Nucleus accumbens (tissue), 56 donors: ENCODE results near the gene DUSP15.

Source experiments
- DNase-seq, 56 donors: peaks; one replicate each; lab custom pipeline; 2025; lab: John Stamatoyannopoulos, UW

DUSP15 gene

DNA sequence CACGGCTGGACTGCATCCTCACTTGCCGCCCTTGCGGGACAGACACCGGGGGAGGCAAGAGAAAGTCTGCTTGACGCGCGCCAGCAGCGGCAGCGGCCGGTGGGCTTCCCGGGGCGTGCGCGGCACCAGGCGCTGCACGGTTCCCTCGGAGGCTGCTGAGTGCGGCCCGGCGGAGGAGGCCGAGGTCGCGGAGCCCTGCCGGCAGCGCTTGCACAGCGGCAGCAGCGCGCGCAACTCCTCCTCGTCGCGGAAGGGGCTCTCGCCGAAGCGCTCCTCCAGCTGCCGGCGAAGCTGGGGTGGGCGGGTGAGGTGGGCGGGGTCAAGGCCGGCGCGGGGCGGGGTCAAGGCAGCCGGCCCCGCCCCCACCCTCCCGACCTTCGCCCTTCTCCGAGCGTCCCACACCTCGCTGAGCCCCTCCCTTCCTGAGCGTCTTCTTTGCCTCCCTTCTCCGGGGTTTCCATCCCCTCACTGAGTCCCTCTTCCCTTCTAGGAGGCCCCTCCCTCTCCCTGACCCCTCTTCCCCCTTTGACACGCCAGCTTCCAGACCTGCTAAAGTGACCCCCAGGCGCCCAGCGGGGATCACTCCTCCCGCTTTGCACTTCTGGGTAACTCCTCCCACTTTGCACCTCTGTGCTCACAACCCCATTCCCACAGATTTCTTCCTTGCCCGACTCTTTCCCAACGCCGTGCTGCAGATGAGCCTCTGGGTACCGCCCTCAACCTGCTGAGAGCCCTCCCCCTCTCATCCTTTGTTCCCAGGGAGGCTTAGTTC is 8.8 kb downstream of the DUSP15 start:
- peak in 37 of 56 donors; percentile 8 to 78 (median 42) for DNase-seq

DNA sequence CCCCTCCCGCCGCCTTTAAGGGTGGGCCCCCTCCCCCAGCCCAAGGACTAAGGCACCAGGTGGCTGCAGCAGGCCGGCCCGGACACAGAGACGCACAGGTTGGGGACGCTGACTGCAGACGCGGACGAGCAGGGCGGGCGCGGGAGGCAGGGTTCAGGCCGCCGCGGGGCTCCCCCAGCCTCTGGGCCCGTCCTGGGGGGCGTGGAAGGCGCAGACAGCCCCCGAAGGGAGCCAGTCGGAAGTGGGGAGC is 9.3 kb downstream of the DUSP15 start:
- DNase-seq = no peak

DNA sequence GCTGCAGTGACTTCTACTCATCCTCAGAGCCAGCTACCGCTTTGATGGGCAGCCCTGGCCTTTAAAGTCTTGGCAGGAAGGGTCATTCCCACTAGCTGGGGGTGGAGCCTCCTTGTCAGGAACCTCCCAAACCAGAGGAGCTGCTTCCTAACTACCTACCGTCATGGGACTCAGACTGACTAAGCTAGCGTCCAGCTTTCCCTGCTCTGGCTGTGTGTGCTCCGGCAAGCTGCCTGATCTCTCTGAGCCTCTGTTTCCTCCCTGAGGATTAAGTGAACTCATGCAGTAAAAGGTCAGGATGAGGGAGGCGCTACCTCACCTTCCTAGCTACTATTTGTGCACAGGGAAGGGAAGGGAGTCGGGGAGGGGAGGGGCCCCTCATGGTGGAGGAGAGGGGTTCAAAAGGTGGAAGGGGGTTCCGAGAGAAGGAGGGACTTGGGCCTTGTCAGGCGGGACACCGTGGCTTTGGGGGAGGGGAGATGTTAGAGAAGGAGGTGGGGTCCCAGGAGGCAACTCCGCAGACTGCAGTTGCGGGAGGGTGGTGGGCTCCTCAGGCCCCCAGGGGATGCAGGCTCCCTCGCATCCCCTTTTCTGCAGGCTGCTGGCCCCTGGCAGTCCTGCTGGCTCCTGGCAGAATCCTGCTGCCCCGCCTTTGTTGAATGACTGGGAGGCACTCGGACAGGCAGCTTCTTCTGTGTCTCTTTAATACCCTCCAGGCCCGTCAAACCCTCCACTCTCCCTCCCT is 9.8 kb downstream of the DUSP15 start:
- DNase-seq = no peak

DNA sequence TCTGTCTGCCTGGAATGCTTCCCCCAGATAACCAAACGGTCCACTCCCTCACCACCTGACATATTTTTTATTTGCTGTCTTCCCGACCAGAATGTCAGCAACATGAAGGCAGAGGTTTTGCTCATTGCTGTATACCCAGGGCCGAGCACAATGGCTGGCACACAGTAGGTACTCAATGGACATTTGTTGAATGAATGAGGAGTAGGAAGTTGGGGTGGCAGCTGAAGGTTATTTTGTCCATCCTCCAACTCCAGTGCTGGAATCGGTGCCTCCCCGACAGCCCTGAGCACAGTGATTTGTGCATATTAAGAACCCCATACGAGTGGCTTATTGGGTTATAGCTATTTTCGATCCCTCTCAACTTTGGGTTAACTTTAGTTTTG is 10.3 kb downstream of the DUSP15 start:
- no peak for DNase-seq

DNA sequence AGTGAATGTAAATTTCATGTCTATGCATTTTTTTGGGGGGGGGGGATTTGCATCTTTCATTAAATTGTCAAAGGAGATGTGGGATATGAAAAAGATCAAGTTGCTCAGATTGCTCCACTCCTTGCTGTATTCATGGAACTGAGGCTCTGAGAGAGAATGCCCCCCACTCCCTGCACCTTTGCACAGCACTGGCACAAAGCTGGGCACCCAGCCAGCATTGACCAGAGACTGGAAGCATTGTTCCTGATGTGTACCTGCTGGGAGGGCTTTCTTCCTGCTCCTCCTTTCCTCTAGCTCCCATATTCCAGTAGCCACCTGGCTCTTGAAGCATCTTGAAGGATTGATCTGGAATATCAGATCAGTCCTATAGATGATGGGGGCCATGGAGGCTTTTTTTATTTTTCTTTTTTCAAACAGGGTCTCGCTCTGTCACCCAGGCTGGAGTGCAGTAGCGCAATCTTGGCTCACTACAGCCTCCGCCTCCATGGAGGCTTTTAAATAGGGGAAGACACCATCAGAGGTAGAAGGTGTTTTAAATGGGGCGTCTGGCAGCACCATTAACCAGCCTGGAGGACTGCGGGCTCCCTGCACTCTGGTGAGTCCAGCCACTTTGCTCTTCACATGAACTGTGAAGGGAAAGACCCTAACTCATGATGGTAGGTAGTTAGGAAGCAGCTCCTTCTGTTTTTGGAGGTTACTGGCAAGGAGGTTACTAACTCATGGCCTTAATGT is 10.9 kb downstream of the DUSP15 start:
- no peak for DNase-seq

DNA sequence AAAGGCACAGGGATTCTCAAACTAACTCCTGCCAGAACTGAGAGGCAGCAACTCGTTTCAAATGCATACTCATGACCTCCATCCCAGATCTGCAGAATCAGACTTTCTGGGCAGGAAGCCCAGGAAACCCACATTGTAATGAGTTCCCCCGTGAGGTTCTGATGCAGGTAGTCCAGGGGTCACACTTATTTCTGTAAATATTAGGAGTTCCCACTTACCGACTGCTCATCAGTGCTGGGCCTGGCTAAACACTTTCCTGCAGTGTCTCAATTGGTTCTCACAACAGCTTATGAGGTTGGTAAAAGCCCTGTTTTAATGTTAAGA is 11.6 kb downstream of the DUSP15 start:
- no peak for DNase-seq

DNA sequence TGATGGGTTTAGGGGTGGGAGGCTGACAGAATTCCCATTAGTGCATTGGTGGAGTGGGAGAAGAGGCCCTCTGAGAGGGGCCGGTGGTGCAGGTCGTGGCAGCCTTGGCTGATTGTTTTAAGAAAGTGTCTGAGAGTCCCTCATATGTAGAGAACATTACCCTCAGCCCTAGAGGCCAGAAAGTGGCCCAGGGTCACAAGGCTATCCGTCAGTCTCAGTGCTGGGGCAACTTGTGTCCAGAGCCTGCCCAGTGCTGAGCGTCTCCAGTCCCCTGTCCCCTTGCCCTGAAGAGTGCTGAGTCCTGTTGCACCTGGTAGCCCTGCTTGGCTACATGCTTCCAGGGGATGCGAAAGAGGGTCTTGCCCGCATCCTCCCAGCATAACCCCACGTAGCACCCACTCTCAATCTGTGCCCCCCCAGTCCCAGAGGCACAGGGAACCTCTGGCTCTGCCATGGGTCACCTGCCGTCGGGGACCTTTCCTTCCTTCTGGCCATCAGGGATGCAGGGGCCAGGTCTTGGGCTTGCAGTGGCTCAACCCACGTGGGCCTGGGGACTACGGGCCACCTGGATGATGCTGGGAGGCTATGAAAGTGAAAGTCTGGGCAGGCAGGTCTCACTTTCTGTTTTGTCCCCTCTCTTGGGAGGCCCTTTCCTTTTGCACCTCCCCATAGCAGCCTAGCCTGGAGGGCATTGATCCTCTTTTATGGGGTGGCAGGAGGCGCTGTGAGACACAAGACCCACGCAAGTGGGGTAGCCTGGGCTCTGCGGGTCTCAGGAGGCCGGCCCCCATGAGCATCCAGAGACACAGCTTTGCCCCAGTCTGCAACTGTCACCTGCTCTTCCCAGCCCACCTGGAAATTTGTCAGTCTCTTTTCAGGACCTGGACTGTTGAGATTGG is 12.2 kb downstream of the DUSP15 start:
- DNase-seq = no peak

DNA sequence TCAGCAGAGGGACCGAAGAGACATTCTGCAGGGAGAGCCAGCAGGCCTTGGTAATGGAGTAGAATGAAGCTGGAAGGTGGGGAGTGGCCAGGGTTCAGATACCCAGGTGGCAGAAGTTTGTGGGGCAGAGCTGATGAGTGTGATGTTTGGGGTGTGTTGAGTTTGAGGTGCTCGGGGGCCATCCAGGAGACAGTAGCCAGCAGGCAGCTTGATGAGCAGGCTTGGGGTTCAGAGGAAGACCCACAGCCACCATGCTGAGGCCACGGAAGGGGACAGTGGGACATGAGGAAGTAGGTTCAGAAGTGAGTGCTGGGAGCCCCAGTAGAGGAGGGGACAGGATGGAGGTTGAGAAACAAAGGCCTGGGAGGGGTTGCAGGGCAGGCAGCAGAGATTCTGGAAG is 13.8 kb downstream of the DUSP15 start:
- no peak for DNase-seq

DNA sequence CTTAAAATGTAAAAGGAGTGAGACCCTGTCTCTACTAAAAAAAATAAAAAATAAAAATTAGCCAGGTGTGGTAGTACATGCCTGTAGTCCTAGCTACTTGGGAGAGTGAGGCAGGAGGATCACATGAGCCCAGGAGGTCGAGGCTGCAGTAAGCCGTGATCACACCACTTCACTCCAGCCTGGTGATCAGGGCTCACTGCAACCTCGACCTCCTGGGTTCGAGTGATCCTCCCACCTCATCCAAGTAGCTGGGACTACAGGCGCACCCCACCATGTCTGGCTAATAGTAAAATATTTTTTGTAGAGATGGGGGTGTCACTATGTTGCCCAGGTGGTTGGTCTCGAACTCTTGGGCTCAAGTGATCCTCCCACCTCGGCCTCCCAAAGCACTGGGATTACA is 16.8 kb downstream of the DUSP15 start:
- DNase-seq = no peak

DNA sequence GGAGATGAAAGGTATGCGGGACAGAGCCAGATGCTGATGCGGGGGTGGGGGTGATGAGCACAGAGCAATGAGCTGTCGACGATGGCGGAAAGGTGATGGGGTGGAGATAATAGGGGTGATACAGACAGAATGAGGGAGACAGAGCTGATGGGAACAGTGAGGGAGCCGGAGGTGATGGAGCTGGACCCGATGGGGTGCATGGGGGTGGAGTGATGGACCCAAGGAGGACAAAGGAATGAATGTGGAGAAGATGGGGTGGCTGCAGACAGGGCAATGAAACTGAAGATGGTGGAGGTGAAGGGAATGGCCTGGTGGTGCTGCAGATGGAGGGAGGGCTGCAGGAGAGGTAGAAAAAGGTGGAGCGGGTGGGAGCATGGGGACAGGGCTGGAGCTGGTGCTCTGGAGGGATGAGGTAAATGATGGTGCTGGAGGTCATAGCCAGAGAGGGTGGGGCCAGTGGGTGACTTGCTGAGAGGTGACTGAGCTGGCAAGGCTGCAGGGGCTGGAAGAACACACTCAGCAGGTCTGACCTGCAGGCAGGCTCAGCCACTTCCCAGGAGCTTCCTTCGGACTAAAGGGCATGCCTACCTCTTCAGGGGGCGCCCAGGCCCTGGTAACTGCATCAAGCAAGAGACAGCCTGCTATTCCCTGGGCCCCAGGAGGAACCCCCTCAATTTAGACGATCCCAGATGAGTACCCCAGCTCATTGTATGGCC is 18.9 kb downstream of the DUSP15 start:
- DNase-seq = no peak

DNA sequence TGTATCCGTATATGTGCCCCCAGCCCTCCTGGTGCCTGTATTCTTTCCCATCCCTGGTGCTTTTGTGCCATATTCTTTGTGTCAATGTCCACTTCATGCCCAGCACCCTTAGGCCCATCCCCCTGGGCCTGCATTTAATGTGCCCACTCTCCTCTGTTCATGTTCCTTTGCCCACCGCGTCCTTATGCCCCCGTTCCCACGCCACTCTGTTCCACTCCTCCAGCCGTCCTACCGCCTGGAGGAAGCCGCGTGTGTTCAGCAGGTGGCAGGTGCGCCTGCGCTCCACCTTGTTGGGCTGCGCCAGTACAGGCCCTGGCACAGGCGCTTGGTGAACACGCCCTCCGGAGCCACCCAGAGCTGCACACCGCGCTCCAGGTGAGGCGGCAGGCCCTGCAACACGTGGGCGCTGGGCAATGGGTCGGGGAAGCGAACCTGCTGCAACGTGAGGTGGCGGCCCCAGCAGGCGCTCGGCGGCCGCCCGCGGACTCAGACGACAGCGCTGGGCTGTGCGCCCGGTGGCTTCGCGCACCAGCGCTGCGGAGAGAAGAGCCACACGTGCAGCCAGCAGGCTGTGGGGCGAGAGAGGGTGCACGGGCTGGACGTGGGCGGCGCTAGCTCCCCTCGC is 20.9 kb downstream of the DUSP15 start:
- no peak for DNase-seq

DNA sequence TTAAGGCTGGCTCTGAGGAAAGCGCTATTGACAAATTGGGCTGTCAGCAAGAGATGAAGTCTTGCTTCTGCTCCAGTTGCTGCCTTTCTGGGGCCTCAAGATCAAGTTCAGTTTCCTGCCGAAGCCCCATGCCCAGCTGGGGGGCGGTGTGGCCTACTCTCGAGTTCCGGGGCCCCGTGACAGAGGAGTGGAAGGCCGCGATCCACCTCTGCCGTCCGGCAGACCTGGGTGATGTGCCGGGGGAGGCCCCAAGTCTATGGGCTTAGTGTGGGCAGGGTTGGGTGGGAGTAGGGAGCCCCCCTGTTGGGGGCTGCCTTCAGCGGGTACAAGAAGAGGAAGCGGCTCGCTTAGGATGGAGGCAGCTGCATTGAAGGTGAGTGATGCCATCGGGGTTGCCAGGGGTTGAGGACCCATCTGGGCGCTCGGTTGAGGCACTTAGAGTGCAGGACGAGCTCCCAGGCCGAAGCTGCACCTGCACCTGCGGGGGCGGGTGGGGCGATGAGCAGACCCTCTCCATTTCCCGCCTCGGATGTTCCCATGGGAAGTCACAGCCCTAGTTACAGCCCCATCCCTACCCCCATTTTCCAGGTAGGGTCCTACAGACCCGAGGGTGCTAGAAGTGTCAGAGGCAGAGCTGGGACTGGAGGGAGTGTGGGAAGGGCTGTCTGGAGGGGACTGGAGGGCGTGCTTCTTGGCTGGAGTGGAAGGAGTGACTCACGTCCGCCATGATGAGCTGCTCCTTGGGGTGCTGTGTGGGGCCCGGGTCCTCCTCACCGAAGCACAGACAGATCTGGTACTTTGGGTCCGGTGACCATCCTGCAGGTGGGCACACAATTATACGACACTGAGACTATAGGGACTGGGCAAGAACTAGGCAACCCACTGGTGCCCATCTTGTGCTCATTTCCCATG is 22.0 kb downstream of the DUSP15 start:
- DNase-seq = no peak

DNA sequence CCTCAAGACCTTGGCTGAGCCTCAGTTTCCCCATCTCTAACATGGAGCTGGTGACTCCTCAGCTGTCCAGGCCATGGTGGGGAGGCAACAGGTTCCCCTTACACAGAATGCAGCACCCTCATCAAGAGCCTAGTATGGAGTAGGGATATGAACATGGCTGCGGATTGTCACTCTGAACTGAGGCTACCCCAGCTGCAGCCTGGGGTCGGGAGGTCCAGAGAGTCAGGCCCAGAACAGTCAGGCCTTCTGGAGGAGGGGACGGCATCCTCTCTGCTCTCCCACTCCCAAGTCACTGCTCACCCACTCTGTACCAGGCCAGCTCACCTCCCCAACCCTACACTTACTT is 23.6 kb downstream of the DUSP15 start:
- no peak for DNase-seq

DNA sequence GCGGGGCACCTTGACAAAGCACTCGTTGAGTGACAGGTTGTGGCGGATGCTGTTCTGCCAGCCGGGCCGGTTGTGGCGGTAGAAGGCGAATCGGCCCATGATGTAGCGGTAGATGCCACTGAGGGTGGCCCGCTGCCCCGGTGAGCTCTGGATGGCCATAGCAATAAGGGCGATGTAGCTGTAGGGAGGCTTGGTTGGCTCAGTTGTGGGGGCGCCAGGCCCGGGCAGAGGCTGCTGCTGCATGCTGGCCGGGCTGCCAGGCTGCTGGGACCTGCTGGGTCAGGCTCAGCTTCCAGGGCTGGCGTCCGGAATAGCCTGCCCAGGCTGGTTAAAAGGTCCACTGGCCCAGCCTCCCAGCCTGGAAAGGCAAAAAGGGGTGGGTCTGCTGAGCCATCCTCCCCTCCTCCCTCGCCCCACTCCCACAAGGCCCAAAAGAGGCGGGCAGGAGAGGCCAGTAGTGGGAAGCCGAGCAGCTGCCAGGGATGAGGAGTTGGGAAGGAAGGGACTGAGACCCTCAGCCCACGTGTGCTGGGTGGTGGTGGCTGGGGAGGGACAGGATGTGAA is 24.9 kb downstream of the DUSP15 start, which contains the start of gene FOXS1:
Gene FOXS1 (minus strand): TSS at position 305 of the 564 bp plus-strand sequence. CDS start 62 bp downstream, at position 243.
- peak in 13 of 56 donors; percentile 3 to 49 (median 18) for DNase-seq

DNA sequence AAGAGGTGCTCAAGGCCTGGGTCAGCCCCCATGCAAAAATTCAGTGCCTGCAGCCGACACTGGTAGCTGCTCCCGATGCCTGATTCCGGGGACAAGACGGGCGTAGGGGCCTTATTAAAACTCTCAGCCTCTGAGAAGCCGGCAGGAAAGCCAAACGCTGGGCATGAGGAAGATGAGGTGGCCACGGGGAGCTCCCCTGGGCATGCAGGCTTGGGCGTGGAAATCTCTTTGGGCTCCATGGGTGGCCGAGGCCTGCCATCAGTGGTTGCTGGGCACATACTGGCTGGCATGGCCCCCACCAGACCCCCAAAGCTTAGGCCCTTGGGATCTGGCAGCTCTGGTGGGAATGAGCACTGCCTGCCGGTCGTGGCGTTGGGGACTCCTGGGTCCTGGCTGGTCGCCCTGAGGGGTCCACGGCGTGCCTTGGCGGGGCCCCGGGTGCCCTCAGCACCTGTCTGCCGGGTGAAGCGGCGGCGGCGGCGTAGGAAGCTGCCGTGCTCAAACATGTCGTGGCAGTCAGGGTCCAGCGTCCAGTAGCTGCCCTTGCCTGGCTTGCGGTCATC is 25.5 kb downstream of the DUSP15 start:
- DNase-seq = no peak

DNA sequence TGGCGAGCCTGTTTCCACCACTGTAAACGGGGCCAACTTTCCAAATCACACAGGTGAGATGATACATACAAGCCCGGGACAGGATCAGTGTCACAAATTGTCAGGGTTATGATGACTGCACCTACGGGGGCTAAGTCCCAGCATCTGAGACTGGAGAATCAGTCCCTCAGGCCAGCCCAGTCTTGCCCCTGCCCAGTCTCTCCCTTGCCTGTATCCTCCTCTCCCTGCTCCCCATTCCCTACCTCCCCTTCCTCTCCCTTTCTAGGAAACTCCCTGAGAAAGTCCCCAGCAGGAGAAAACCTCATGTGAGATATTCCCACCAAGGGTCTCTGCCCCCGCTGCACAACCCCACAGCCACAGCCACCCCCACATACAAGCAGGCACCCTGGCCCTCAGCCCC is 26.4 kb downstream of the DUSP15 start:
- DNase-seq = no peak

DNA sequence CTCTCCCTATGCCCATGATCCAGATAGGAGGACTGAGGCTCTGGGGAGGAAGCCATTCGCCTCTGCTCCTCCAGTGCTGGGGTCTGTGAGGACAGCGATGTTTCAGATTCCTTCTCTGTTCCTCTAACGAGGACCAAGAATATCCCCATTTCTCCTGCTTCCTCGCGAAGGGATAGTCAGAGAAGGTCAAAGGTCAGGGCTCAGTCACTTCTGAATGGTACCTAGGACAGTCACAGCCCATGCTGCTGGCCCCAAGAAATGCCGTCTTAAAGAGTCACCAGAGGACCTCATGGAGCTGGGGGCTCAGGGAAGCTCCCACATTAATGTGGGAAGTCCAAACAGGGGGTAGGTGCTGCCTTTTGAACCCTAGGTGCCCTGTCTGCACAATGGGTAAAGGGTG is 27.0 kb downstream of the DUSP15 start:
- no peak for DNase-seq
